HepG2 (cell line): ENCODE measurements around the gene HOXA11. TPM values are rescaled to one million over a fixed set of nuclear protein-coding genes. Genes with fewer than 3 reads are reported as not detected.

Experiments
- AKNA ChIP-seq: sonication (generic); formaldehyde crosslinking; IDR thresholded peaks from 2 replicates; pipeline ENCODE4 v1.4.0; 2020; ENCODE audit warnings: missing genetic modification reagents, borderline replicate concordance
- ARNT ChIP-seq: fragments of 450-650 bp; IDR thresholded peaks from 2 replicates; pipeline ENCODE4 v1.6.1; 2017
- ATF1 ChIP-seq: IDR thresholded peaks from 2 replicates; pipeline ENCODE4 v1.6.1; 2016; ENCODE audit warnings: mild to moderate bottlenecking, control low read depth
- ATM ChIP-seq: fragments of 450-650 bp; IDR thresholded peaks from 2 replicates; pipeline ENCODE4 v1.7.1; 2017; ENCODE audit warnings: mild to moderate bottlenecking, borderline replicate concordance
- IKZF5 ChIP-seq: IDR thresholded peaks from 2 replicates; pipeline ENCODE4 v1.6.1; 2018; ENCODE audit warnings: missing genetic modification reagents, mild to moderate bottlenecking, missing compliant biosample characterization
- NRL ChIP-seq: sonication (generic); formaldehyde crosslinking; IDR thresholded peaks from 2 replicates; pipeline ENCODE4 v1.5.0; 2020; ENCODE audit warnings: missing genetic modification reagents, mild to moderate bottlenecking, moderate library complexity, borderline replicate concordance
- PCBP1 ChIP-seq: fragments of 200-400 bp; formaldehyde crosslinking; IDR thresholded peaks from 2 replicates; pipeline ENCODE4 v1.6.1; 2017; ENCODE audit warnings: mild to moderate bottlenecking, low read depth, low read length, borderline replicate concordance
- PRMT3 ChIP-seq: sonication (generic); formaldehyde crosslinking; IDR thresholded peaks from 2 replicates; pipeline ENCODE4 v1.8.1; 2022; ENCODE audit warnings: low read depth, mild to moderate bottlenecking, moderate library complexity, missing genetic modification reagents, borderline replicate concordance
- SAFB2 ChIP-seq: sonication (generic); formaldehyde crosslinking; IDR thresholded peaks from 2 replicates; pipeline ENCODE4 v1.5.1; 2020; ENCODE audit warnings: missing genetic modification reagents, low read depth, mild to moderate bottlenecking, borderline replicate concordance
- SMAD1 ChIP-seq: sonication (generic); formaldehyde crosslinking; IDR thresholded peaks from 2 replicates; pipeline ENCODE4 v1.4.0; 2020; ENCODE audit warnings: missing genetic modification reagents, low read depth, mild to moderate bottlenecking, borderline replicate concordance
- TOPORS ChIP-seq: sonication (generic); formaldehyde crosslinking; IDR thresholded peaks from 2 replicates; pipeline ENCODE4 v1.8.0; 2023; ENCODE audit warnings: mild to moderate bottlenecking, missing genetic modification reagents
- ZBTB14 ChIP-seq: sonication (generic); formaldehyde crosslinking; IDR thresholded peaks from 2 replicates; pipeline ENCODE4 v1.4.0; 2020; ENCODE audit warnings: missing genetic modification reagents
- ZBTB21 ChIP-seq: sonication (generic); formaldehyde crosslinking; IDR thresholded peaks from 2 replicates; pipeline ENCODE4 v1.4.0; 2020; ENCODE audit warnings: missing genetic modification reagents
- ZC3H13 ChIP-seq: sonication (generic); formaldehyde crosslinking; IDR thresholded peaks from 2 replicates; pipeline ENCODE4 v1.8.1; 2023; ENCODE audit warnings: mild to moderate bottlenecking, missing genetic modification reagents, moderate library complexity
- ZNF251 ChIP-seq: sonication (generic); formaldehyde crosslinking; IDR thresholded peaks from 2 replicates; pipeline ENCODE4 v1.9.0; 2021; ENCODE audit warnings: mild to moderate bottlenecking, missing genetic modification reagents
- ZNF263 ChIP-seq: sonication (generic); formaldehyde crosslinking; IDR thresholded peaks from 2 replicates; pipeline ENCODE4 v1.4.0; 2020; ENCODE audit warnings: missing genetic modification reagents
- ZNF383 ChIP-seq: sonication (generic); formaldehyde crosslinking; IDR thresholded peaks from 2 replicates; pipeline ENCODE4 v1.4.0; 2020; ENCODE audit warnings: missing genetic modification reagents, mild to moderate bottlenecking, borderline replicate concordance
- ZNF468 ChIP-seq: sonication (generic); formaldehyde crosslinking; IDR thresholded peaks from 2 replicates; pipeline ENCODE4 v1.8.0; 2022; ENCODE audit warnings: mild to moderate bottlenecking, moderate library complexity, missing genetic modification reagents
- ZNF563 ChIP-seq: sonication (generic); formaldehyde crosslinking; IDR thresholded peaks from 2 replicates; pipeline ENCODE4 v1.8.0; 2022; ENCODE audit warnings: mild to moderate bottlenecking, moderate library complexity, missing genetic modification reagents
- ZSCAN21 ChIP-seq: sonication (generic); formaldehyde crosslinking; IDR thresholded peaks from 2 replicates; pipeline ENCODE4 v1.8.0; 2022; ENCODE audit warnings: mild to moderate bottlenecking, missing genetic modification reagents, moderate library complexity, borderline replicate concordance
- polyA plus RNA-seq, 8 experiments: library from polyadenylated mRNA; depleted of rRNA in 3 of 8; stranded (reverse) in 7 of 8; unstranded in 1 of 8; fragments of >200 nt; fragmentation: Illumina TruSeq in 4 of 8; extraction: Trizol in 4 of 8; gene quantifications; 2 replicates each; pipeline versions ENCODE4 v1.2.1 to v1.2.3, GENCODE V29; 2011 to 2016; ENCODE audit warnings: low read depth in 4 of 8, missing spikeins in 1 of 8, mixed read lengths in 1 of 8; ENCODE audit not compliant: insufficient read depth in 1 of 8
- total RNA-seq, 5 experiments: library from RNA; depleted of rRNA; stranded (reverse); fragments of >200 nt; fragmentation: Illumina TruSeq; extraction: Trizol; gene quantifications; 2 replicates each; pipeline ENCODE4 v1.2.3, GENCODE V29; 2016; ENCODE audit warnings: low read depth in 1 of 5
- TF ChIP-seq, protein P1 (sequence below): sonication (generic); formaldehyde crosslinking; IDR thresholded peaks from 2 replicates; pipeline ENCODE4 v1.5.0; 2020; ENCODE audit warnings: missing genetic modification reagents

Gene HOXA11
- total and polyA plus RNA-seq, 2 of the 13 experiments (the other 11 are each of a cell fraction or from before 2014, with no cell fraction given) = not detected

DNA sequence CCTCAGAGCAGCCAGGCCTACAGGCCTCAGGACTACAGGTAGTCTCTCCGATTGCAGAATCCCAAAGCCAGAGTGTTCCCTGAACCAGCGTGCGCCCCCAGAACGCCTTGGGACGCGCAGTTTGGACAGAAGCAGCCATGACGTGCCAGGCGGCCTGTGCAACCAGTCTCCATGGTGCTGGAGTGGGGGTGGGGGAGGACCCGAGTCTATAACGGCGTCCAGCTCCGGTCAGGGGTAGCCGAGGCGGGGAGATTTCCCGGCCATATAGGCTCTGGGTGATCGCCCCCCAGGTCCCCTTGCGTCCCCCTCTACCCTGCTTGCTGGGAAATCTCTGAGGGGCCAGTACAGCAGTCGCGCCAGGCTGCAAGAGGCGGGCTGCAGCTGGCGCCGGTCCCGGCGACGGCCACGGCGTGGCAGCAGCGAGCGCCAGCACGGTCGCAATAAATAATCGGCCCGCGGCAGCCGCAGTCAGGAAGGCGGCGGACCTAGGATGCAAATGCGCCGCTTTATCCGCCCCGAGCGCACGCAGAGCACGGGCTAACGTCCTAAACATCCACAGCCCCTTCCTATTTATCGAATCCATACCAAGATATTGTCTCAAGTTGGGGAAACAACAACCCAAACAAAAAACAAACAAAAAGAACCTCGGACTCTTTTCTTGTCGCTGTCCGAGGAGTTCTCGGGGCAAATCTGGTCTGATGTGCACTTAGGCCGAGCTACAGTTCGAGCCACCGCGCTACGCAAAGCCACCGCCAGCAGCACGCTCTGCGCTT, 34.3 kb downstream of the HOXA11 start (continued):
- TF ChIP-seq AKNA (CRISPR knock-in tag) (no peak), ZBTB14 (CRISPR knock-in tag) (no peak), ZNF263 (no peak), ZNF468 (CRISPR knock-in tag) (no peak), PCBP1 (no peak), TOPORS (CRISPR knock-in tag) (peak; percentile 47; the same call in 1 of the 2 replicates), SMAD1 (peak; percentile 4; the same call in 1 of the 2 replicates), ZSCAN21 (CRISPR knock-in tag) (0 out of 2 replicates have a peak, but pooled peaks have one; percentile 68), ATM (no peak), ZC3H13 (CRISPR knock-in tag) (no peak), ZNF563 (CRISPR knock-in tag) (no peak), ZBTB21 (CRISPR knock-in tag) (no peak), ATF1 (CRISPR knock-in tag) (no peak), SAFB2 (peak; percentile 31; the same call in 1 of the 2 replicates), ARNT (no peak), ZNF383 (CRISPR knock-in tag) (no peak), ZNF251 (no peak), NRL (CRISPR knock-in tag) (peak; percentile 15; the same call in 1 of the 2 replicates), PRMT3 (CRISPR knock-in tag) (no peak; the same call in 1 of the 2 replicates), IKZF5 (peak; percentile 49; the same call in 1 of the 2 replicates)
- TF ChIP-seq, protein P1, sequence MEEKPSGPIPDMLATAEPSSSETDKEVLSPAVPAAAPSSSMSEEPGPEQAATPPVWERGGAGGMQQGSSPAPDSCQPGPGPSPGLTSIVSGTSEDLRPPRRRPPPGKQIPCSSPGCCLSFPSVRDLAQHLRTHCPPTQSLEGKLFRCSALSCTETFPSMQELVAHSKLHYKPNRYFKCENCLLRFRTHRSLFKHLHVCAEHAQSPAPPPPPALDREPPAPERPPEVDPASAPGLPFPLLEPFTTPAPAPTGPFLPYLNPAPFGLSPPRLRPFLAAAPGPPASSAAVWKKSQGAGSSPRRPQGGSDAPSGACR = no peak
